Neural crest cell (in vitro differentiated cells): ENCODE results near the gene CCDC116. TPM values are rescaled to one million over a fixed set of nuclear protein-coding genes. Genes with fewer than 3 reads are reported as not detected.
"Not testable (repeated sequence)": the region's sequence is repeated elsewhere in the genome, so short reads cannot be mapped to it uniquely, and the experiment has no call there.

Source experiments
- DNase-seq: peaks from one replicate; pipeline ENCODE4 v3.0.0; 2021; ENCODE audit warnings: low read depth, mixed read lengths, low spot score
- H3K27ac Mint-ChIP-seq: one replicate; pipeline ENCODE4 v1.8.0; 2021; ENCODE audit warnings: mild to moderate bottlenecking, mixed read lengths; ENCODE audit not compliant: unreplicated experiment
- H3K27me3 Mint-ChIP-seq: 2 replicates; pipeline ENCODE4 v1.8.0; 2021; ENCODE audit warnings: low read depth, mild to moderate bottlenecking, mixed read lengths
- H3K36me3 Mint-ChIP-seq: 2 replicates; pipeline ENCODE4 v1.8.0; 2021; ENCODE audit warnings: low read depth, mild to moderate bottlenecking, mixed read lengths
- H3K4me1 Mint-ChIP-seq: 2 replicates; pipeline ENCODE4 v1.8.0; 2021; ENCODE audit warnings: mixed read lengths
- H3K4me3 Mint-ChIP-seq: one replicate; pipeline ENCODE4 v1.8.0; 2021; ENCODE audit warnings: mild to moderate bottlenecking, mixed read lengths
- H3K9me3 Mint-ChIP-seq: 2 replicates; pipeline ENCODE4 v1.8.0; 2021; ENCODE audit warnings: mixed read lengths
- total RNA-seq: library from RNA; stranded (reverse); gene quantifications from 2 replicates; pipeline ENCODE4 v1.2.1, GENCODE V29; 2021
- TF ChIP-seq, protein P1 (sequence below): fragments of 200-600 bp; sonication (generic); conservative IDR thresholded peaks from 2 replicates; pipeline ENCODE4 v1.5.0; 2021; ENCODE audit warnings: antibody characterized with exemption, mild to moderate bottlenecking

Gene CCDC116
- total RNA-seq, 1 donor from 2014 or later, result 1.3 TPM

DNA sequence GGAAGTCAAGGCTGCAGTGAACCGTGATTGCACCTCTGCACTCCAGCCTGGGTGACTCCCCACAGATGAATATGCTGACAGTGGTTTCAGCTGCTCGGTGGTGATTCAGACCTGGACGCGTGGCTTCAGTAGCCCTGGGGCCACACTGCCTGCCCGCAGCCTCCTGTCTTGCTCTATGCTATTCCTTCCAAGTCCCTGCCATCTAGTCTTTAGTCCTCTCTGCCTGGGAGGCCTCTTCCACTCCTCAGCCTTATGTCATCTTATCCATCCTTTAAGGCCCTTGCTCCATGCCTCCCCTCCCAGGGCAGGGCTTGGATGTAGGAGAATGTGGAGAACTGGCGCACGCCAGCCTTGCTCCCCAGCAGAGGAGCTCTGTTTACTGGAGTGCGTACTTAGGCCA is 25.8 kb upstream of the CCDC116 start:
- Mint-ChIP-seq H3K4me1 (peaks cover 3% of the 10 kb centered on the region), H3K27me3 (no peaks in the 10 kb centered on the region), H3K27ac (no peak overlapping the region), H3K9me3 (no peaks in the 10 kb centered on the region), H3K4me3 (no peak overlapping the region), H3K36me3 (peaks cover 5% of the 10 kb centered on the region)
- TF ChIP-seq, protein P1, sequence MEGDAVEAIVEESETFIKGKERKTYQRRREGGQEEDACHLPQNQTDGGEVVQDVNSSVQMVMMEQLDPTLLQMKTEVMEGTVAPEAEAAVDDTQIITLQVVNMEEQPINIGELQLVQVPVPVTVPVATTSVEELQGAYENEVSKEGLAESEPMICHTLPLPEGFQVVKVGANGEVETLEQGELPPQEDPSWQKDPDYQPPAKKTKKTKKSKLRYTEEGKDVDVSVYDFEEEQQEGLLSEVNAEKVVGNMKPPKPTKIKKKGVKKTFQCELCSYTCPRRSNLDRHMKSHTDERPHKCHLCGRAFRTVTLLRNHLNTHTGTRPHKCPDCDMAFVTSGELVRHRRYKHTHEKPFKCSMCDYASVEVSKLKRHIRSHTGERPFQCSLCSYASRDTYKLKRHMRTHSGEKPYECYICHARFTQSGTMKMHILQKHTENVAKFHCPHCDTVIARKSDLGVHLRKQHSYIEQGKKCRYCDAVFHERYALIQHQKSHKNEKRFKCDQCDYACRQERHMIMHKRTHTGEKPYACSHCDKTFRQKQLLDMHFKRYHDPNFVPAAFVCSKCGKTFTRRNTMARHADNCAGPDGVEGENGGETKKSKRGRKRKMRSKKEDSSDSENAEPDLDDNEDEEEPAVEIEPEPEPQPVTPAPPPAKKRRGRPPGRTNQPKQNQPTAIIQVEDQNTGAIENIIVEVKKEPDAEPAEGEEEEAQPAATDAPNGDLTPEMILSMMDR, result no peak
- no peak for DNase-seq

GRCh38 chr22:21609556-21610157 is 22.9 kb upstream of the CCDC116 start:
- H3K4me3 Mint-ChIP-seq, H3K27ac Mint-ChIP-seq, H3K4me1 Mint-ChIP-seq, H3K9me3 Mint-ChIP-seq, H3K27me3 Mint-ChIP-seq, DNase-seq: not testable (repeated sequence)
- peaks cover 14% of the 10 kb centered on the region for H3K36me3 Mint-ChIP-seq

GRCh38 chr22:21611210-21611977 is 21.2 kb upstream of the CCDC116 start:
- no peak overlapping the region for H3K27ac Mint-ChIP-seq
- no peak overlapping the region for H3K4me3 Mint-ChIP-seq
- TF ChIP-seq, protein P1, result no peak
- no peaks in the 10 kb centered on the region for H3K27me3 Mint-ChIP-seq
- no peaks in the 10 kb centered on the region for H3K9me3 Mint-ChIP-seq
- DNase-seq, result no peak
- H3K4me1 Mint-ChIP-seq, result peaks cover 3% of the 10 kb centered on the region
- H3K36me3 Mint-ChIP-seq, result peaks cover 14% of the 10 kb centered on the region

GRCh38 chr22:21612858-21613257 is 19.7 kb upstream of the CCDC116 start:
- Mint-ChIP-seq H3K36me3 (peaks cover 12% of the 10 kb centered on the region), H3K4me1 (no peaks in the 10 kb centered on the region), H3K4me3 (no peak overlapping the region), H3K27me3 (no peaks in the 10 kb centered on the region), H3K27ac (no peak overlapping the region), H3K9me3 (no peaks in the 10 kb centered on the region)
- DNase-seq, result no peak
- TF ChIP-seq, protein P1, result no peak

- no peak for DNase-seq
- Mint-ChIP-seq H3K9me3 (no peaks in the 10 kb centered on the region), H3K27me3 (no peaks in the 10 kb centered on the region), H3K4me3 (no peak overlapping the region), H3K36me3 (peaks cover 12% of the 10 kb centered on the region), H3K27ac (no peak overlapping the region), H3K4me1 (no peaks in the 10 kb centered on the region)
- TF ChIP-seq, protein P1, result no peak
These were observed 18.9 kb upstream of the CCDC116 start for GRCh38 chr22:21613553-21614233.

- TF ChIP-seq, protein P1, result no peak
- H3K9me3 Mint-ChIP-seq, result no peaks in the 10 kb centered on the region
- H3K36me3 Mint-ChIP-seq, result peaks cover 12% of the 10 kb centered on the region
- H3K27ac Mint-ChIP-seq, result no peak overlapping the region
- H3K4me3 Mint-ChIP-seq, result no peak overlapping the region
- H3K27me3 Mint-ChIP-seq, result no peaks in the 10 kb centered on the region
- H3K4me1 Mint-ChIP-seq, result peaks cover 5% of the 10 kb centered on the region
- DNase-seq, result no peak
These were observed 16.8 kb upstream of the CCDC116 start for GRCh38 chr22:21615731-21616130.

- H3K36me3 Mint-ChIP-seq, H3K9me3 Mint-ChIP-seq, H3K27ac Mint-ChIP-seq, H3K27me3 Mint-ChIP-seq, DNase-seq, H3K4me3 Mint-ChIP-seq: not testable (repeated sequence)
- H3K4me1 Mint-ChIP-seq, result peaks cover 20% of the 10 kb centered on the region
These were observed 15.2 kb upstream of the CCDC116 start for GRCh38 chr22:21617337-21617736.
